Liver (tissue), 3 donors: ENCODE results near the gene RASGRF1.

ENCODE experiments used
- ATF3 ChIP-seq: IDR thresholded peaks from 2 replicates; pipeline ENCODE4 v1.6.1; 2016; ENCODE audit warnings: antibody characterized with exemption
- CTCF ChIP-seq: fragments of 150-350 bp; IDR thresholded peaks from 2 replicates; pipeline ENCODE4 v1.5.1; 2017; ENCODE audit warnings: improper control_type of control experiment, low read depth, low read length; ENCODE audit not compliant: missing input control
- GABPA ChIP-seq, 2 donors: IDR thresholded peaks in 1 of 2; conservative IDR thresholded peaks in 1 of 2; 2 replicates each; pipeline ENCODE4 v1.6.1; 2016; ENCODE audit warnings: antibody characterized with exemption in 2 of 2, mild to moderate bottlenecking in 1 of 2, moderate library complexity in 1 of 2
- MAX ChIP-seq: IDR thresholded peaks from 2 replicates; pipeline ENCODE4 v1.6.1; 2016; ENCODE audit warnings: antibody characterized with exemption
- RAD21 ChIP-seq, 2 donors: IDR thresholded peaks; 2 replicates each; pipeline ENCODE4 v1.6.1; 2016; ENCODE audit warnings: antibody characterized with exemption in 2 of 2, mild to moderate bottlenecking in 2 of 2
- REST ChIP-seq: IDR thresholded peaks from 2 replicates; pipeline ENCODE4 v1.6.1; 2016; ENCODE audit warnings: antibody characterized with exemption, mild to moderate bottlenecking
- SP1 ChIP-seq: IDR thresholded peaks from 2 replicates; pipeline ENCODE4 v1.6.1; 2018; ENCODE audit warnings: antibody characterized with exemption, mild to moderate bottlenecking
- ZBTB33 ChIP-seq: IDR thresholded peaks from 2 replicates; pipeline ENCODE4 v1.6.1; 2016; ENCODE audit warnings: antibody characterized with exemption
- donor health status: healthy.
- donor health status: healthy.

- TF ChIP-seq MAX (no peak), CTCF (no peak), REST (no peak), SP1 (no peak), ATF3 (no peak), RAD21 (IDR thresholded peaks at IDR 0.05) (no peak), GABPA (IDR thresholded peaks at IDR 0.05 in 1 of 2, conservative IDR thresholded peaks at IDR 0.05 in 1 of 2) (no peak), ZBTB33 (no peak)
These were observed 131.2 kb downstream of the RASGRF1 start for GRCh38 chr15:78959360-78959759.
